HG03442 (cell line): Measurements from ENCODE around the gene MZT2B.
"Not testable (repeated sequence)": the region's sequence is repeated elsewhere in the genome, so short reads cannot be mapped to it uniquely, and the experiment has no call there.

ENCODE experiments used
- ATAC-seq: cut with Tn5 transposase; IDR thresholded peaks from one replicate; pipeline ENCODE4 v1.9.1; 2021; ENCODE audit warnings: mild to moderate bottlenecking, moderate library complexity; ENCODE audit not compliant: unreplicated experiment

Gene MZT2B

GRCh38 chr2:130152136-130152815 is 29.8 kb upstream of the MZT2B start:
- not testable (repeated sequence) for ATAC-seq

- no peak for ATAC-seq
Measured at GRCh38 chr2:130152816-130153595, 29.1 kb upstream of the MZT2B start.

DNA sequence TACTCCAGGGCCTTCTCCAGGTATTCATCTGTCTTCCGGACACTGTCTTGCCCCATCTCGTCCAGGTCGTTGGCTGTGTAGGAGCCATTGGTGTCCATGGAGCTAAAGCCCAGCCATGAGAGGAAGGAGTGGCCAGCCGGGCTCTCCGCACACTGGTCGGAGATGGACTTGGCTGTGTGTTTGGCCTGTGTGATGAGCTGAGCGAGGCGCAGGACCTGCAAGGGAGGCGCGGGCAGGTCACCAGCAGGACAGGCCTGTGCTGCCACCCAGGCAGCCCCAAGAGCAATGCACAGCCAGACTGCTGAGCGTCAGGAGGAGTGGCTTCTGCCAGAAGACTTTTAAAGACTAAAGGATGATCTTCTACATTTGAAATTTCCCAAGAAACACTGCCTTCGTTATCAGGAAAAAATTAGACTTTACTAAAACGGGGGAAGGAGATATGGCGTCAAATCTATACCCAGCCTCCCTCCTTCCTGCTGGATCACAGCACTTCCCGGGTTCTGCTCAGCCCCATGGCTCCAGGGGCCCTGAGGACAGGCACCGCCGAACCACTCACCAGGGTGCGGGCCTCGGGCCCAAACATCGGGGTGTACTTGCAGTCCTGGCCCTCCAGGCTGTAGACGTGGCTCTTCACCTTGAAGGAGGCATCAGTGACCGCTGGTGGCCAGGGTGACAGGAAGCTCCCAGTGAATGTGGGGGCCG is 28.2 kb upstream of the MZT2B start:
- ATAC-seq: not testable (repeated sequence)

DNA sequence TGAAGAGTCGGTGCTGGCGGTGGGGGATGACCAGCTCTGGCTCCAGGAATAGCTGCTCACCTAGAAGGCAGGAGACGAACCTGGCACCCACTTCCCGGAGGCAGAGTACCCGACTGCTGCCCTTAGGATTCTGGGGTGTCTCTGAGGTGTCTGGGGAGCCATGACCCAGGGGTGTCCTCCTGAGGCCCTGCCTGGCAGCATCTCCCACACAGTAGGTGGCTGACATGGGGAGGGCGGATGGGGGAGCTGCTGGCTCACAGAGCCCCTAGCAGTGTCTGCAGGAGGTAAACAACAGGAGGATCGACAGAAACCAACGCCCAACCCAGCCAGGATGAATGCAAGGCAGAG is 27.7 kb upstream of the MZT2B start:
- not testable (repeated sequence) for ATAC-seq

GRCh38 chr2:130154773-130155765 is 27.0 kb upstream of the MZT2B start:
- no peak for ATAC-seq

GRCh38 chr2:130155956-130156623 is 26.0 kb upstream of the MZT2B start:
- ATAC-seq: not testable (repeated sequence)

DNA sequence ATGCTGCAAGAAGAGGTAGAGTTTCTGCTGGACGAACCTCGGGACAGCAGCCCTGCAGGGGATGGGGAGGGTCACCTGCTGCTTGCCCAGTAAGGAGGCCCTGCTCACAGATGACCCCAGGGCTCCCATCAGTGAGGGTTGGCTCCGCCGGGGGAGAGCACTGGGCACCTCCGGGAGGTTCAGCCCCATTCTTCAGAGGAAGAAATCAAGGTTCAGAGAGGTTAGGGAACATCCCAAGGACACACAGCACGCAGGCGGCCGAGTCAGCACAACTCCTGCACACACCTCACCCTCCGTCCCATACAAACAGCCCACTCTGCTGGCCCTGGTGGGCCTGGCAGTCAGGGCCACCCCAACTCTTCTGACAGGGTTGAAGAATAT is 25.4 kb upstream of the MZT2B start:
- no peak for ATAC-seq

- peak; percentile 32 for ATAC-seq
Measured at GRCh38 chr2:130157354-130157753, 24.7 kb upstream of the MZT2B start.

DNA sequence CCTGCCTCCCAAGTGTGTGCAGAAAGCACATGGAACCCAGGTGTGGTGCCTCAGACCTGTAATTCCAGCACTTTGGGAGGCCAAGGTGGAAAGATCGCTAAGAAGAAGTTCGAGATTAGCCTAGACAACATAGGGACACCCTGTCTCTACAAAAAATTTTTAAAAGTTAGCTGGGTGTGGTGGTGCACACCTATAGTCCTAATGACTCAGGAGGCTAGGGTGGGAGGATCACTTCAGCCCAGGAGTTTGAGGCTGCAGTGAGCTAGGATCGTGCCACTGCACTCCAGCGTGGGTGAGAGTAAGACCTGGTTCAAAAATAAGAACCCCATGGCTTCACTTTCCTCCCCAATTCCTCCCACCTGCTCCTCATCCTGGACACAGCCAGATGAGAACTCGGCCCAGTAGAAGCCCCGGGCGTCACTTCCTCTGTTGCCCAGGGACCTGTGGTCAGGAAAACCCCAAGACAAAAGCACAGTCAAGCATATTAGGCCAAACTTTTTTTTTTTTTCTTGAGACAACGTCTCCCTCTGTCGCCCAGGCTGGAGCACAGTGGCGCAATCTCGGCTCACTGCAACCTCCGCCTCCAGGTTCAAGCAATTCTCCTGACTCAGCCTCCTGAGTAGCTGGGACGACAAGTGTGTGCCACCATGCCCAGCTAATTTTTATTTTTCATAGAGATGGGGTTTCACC is 24.1 kb upstream of the MZT2B start:
- ATAC-seq: peak; percentile 83

- ATAC-seq: no peak
Measured at GRCh38 chr2:130158631-130159030, 23.4 kb upstream of the MZT2B start.

- not testable (repeated sequence) for ATAC-seq
Measured at GRCh38 chr2:130159376-130159775, 22.7 kb upstream of the MZT2B start.

GRCh38 chr2:130160131-130160530 is 21.9 kb upstream of the MZT2B start:
- no peak for ATAC-seq

DNA sequence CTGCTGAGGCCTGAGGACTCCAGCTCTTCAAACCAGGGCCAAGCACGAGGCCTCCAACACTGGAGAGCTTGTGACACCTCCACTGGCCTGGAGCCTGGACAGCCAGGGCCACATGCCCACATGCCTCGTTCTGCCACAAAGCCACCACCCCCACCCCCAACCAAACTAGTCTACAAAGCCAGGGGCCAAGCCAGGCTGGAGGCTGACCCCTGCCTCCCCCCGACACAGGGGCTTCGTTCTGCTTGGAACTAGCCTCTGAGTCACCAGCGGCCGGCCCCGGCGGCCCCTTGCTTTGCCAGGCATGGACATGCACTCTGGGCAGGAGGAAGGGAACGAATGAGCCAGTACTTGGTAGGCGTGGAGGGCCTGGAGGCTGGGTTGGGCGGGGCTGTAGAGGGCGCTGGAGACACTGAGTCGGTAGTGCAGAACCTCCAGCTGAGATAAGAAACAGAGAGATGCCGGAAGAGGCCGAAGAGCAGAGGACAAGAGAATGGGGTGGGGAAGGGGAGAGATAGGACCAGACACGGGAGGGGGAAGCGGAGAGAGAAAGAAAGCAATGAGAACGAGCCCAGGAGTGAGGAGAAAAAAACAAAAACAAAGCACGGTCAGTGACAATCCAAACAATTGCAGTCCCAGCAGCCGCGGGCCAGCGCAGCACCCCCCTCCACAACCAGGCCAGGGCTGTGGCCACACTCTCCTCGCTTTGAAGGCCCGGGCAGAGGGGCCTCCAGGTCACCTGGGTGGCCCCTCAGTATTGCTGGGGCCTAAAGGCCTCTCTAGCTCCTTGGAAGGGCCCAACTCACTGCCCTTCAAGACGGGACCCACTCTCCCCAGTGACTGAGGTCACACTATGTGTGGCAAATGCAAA is 21.0 kb upstream of the MZT2B start:
- not testable (repeated sequence) for ATAC-seq

- ATAC-seq: not testable (repeated sequence)
Measured at GRCh38 chr2:130162486-130162885, 19.6 kb upstream of the MZT2B start.

- ATAC-seq: no peak
Measured at GRCh38 chr2:130162968-130163367, 19.1 kb upstream of the MZT2B start.

DNA sequence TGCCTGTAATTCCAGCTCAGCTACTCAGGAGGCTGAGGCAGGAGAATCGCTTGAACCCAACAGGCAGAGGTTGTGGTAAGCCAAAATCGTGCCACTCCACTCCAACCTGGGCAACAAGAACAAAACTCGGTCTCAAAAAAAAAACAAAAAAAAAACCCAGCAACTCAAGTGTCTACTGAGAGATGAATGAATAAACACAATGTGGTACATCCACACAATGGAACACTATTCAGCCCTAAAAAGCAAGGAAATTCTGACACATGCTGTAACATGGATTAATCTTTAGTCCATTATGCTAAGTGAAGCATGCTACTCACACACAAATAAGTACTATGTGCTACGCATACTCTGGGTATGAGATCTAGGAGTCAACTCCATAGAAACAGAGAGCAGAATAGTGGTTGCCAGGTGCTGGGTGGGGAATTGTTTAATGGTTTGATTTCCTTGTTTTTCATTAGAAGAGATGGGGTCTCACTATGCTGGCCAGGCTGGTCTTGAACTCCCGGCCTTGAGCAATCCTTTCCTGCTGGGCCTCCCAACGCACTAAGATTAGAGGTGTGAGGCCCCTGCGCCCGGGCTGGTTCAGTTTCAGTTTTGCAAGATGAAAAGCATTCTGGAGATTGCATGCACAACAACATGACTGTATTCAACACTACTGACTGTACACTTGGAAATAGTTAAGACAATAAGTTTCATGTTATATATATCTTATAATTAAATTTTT is 16.6 kb upstream of the MZT2B start:
- no peak for ATAC-seq

- not testable (repeated sequence) for ATAC-seq
Measured at GRCh38 chr2:130166611-130167010, 15.5 kb upstream of the MZT2B start.

- not testable (repeated sequence) for ATAC-seq
Measured at GRCh38 chr2:130169163-130169562, 12.9 kb upstream of the MZT2B start.
